Prostate gland (tissue), 2 donors: ENCODE results near the gene CTBP1. TPM values are rescaled to one million over a fixed set of nuclear protein-coding genes. Genes with fewer than 3 reads are reported as not detected.

Source experiments
- DNase-seq: peaks from one replicate; pipeline ENCODE4 v3.0.0-alpha.2; 2019; ENCODE audit warnings: low spot score
- H3K27ac ChIP-seq, 2 donors: fragments of 200-600 bp; sonication (generic); 2 replicates each; pipeline ENCODE4 v1.5.1; 2017 to 2019
- H3K27me3 ChIP-seq: fragments of 200-600 bp; sonication (generic); replicated peaks from 2 replicates; pipeline ENCODE4 v1.5.1; 2019; ENCODE audit not compliant: insufficient read depth
- H3K36me3 ChIP-seq, 2 donors: fragments of 200-600 bp; sonication (generic); 1 replicate in 1 of 2; 2 replicates in 1 of 2; pipeline versions ENCODE4 v1.5.1 to v1.8.1; 2017 to 2019
- H3K4me1 ChIP-seq: fragments of 200-600 bp; sonication (generic); replicated peaks from 2 replicates; pipeline ENCODE4 v1.5.1; 2019
- H3K4me3 ChIP-seq, 2 donors: fragments of 200-600 bp; sonication (generic); 2 replicates each; pipeline ENCODE4 v1.5.1; 2017 to 2019
- H3K9me3 ChIP-seq: fragments of 200-600 bp; sonication (generic); 2 replicates; pipeline ENCODE4 v1.5.1; 2017
- POLR2A ChIP-seq: fragments of 450-650 bp; IDR thresholded peaks from one replicate; pipeline ENCODE4 v1.6.1; 2016; ENCODE audit warnings: antibody characterized with exemption, mild to moderate bottlenecking
- POLR2AphosphoS5 ChIP-seq: sonication (generic); formaldehyde crosslinking; IDR thresholded peaks from one replicate; pipeline ENCODE4 v1.6.1; 2017; ENCODE audit warnings: antibody characterized with exemption
- WGBS: methylation state at CpG from one replicate; pipeline ENCODE4 v1.1.5; 2018; 5-methylcytosine and 5-hydroxymethylcytosine counted together
- intact Hi-C: fragments of 100-400 bp; cut with DNase I; formaldehyde crosslinking; loops from one replicate; pipeline ENCODE4 v1.14.2; 2022
- total RNA-seq, 2 donors: library from RNA; depleted of rRNA; stranded (reverse); fragments of >200 nt; gene quantifications; one replicate each; pipeline ENCODE4 v1.1.0, GENCODE V29; 2016
- TF ChIP-seq, protein P1 (sequence below), 4 experiments: fragments of 200-600 bp in 2 of 4; fragments of 450-650 bp in 2 of 4; sonication (generic) in 2 of 4; IDR thresholded peaks; 1 replicate in 3 of 4; 2 replicates in 1 of 4; pipeline ENCODE4 v1.5.1; 2016 to 2019; ENCODE audit warnings: antibody characterized with exemption in 4 of 4, mild to moderate bottlenecking in 2 of 4, moderate library complexity in 2 of 4

The CTBP1 gene
- total RNA-seq, 2 donors from 2014 or later = 173 to 264 TPM

DNA sequence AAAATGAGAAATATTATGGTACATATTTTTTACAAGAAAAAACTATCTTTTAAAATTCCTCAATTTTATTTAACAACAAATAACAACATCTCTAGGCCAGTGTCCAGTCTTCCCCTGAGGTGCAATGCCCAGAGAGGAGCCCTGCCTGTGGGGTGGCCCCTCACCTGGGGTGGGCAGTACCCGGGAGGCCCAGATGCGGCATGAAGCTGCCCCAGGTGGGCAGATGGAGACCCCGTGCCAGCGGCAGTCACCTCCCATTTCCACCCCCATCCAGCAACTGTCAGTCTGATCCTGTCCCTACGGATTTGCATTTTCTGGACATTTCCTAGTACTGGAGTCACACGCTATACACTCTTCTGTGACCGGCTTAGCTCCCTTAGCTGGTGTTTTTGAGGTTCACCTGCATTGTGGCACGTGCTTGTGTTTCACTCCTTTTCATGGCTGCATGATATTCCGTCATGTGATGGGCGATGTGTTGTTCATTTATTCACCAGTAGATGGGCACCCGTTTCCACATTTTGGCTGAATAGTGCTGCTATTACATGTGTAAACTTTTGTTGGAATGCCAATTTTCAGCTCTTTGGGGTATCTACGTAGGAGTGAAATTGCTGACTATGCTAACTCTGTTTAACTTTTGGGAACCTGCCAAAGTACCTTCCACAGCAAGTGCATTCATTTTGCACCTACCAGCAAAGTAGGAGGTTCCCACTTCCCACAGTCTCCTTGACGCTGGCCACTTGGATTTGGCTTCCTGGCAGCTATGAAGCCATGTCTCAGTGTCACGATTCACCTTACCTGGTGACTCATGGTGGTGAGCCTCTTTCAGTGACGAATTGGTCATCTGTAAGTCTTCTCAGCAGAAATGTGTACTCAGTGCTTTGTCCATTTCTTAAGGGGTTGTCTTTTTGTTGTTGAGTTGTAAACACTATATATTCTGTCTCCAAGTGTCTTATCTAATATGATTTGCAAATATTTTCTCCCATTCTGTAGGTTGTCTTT lies 29.0 kb upstream of the CTBP1 start:
- WGBS = 83% methylated on average over 15 of the region's 15 CpGs
- Histone ChIP-seq H3K4me3 (no peak overlapping the region), H3K27me3 (no peaks in the 10 kb centered on the region), H3K36me3 (no peaks in the 10 kb centered on the region), H3K9me3 (no peaks in the 10 kb centered on the region), H3K27ac (no peak overlapping the region), H3K4me1 (no peaks in the 10 kb centered on the region)
- TF ChIP-seq, protein P1, sequence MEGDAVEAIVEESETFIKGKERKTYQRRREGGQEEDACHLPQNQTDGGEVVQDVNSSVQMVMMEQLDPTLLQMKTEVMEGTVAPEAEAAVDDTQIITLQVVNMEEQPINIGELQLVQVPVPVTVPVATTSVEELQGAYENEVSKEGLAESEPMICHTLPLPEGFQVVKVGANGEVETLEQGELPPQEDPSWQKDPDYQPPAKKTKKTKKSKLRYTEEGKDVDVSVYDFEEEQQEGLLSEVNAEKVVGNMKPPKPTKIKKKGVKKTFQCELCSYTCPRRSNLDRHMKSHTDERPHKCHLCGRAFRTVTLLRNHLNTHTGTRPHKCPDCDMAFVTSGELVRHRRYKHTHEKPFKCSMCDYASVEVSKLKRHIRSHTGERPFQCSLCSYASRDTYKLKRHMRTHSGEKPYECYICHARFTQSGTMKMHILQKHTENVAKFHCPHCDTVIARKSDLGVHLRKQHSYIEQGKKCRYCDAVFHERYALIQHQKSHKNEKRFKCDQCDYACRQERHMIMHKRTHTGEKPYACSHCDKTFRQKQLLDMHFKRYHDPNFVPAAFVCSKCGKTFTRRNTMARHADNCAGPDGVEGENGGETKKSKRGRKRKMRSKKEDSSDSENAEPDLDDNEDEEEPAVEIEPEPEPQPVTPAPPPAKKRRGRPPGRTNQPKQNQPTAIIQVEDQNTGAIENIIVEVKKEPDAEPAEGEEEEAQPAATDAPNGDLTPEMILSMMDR (IDR thresholded peaks at IDR 0.05) = no peak
- TF ChIP-seq POLR2A = no peak
- TF ChIP-seq POLR2AphosphoS5 = no peak
- no peak for DNase-seq
- intact Hi-C loops = no loop called here

DNA sequence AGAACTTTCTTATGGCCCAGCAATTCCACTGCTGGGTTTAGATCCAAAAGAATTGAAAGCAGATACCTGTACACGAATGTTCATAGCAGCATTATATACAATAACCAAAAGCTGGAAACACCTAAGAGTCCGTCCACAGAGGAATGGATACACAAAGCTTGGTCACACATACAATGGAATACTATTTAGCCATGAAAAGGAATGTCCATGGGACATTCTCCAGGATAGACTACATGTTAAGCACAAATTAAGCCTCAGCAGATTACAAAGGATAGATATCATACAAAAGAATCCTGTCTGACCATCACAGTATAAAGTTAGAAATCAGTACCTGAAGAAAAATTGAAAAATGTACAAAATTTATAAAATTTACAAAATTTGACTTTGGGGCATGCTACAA lies 28.1 kb upstream of the CTBP1 start:
- H3K27me3 ChIP-seq = no peaks in the 10 kb centered on the region
- H3K27ac ChIP-seq = no peak overlapping the region
- intact Hi-C loops = no loop called here
- H3K4me3 ChIP-seq = no peak overlapping the region
- no peak for DNase-seq
- 93% methylated on average over 2 of the region's 2 CpGs for WGBS
- H3K36me3 ChIP-seq = no peaks in the 10 kb centered on the region
- no peak for TF ChIP-seq POLR2AphosphoS5
- no peak for TF ChIP-seq POLR2A
- TF ChIP-seq, protein P1 (IDR thresholded peaks at IDR 0.05) = no peak
- no peaks in the 10 kb centered on the region for H3K4me1 ChIP-seq
- H3K9me3 ChIP-seq = no peaks in the 10 kb centered on the region

DNA sequence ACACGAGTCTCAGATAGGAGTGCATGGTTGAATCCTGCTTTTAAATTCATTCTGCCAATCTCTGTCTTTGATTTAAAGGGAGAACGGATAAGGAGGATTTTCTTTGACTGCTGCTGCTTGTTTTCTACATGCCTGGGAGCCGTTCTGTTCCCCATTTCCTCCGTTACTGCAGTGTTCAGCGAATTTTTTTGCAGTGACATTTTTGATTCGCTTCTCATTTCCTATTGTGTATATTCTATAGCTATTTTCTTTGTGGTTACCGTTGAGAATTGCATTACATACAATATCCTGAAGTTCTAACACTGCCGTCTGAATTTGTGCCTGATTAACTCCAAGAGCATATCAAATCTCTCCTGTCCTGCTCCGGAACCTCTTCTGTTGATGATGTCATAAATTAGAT lies 25.9 kb upstream of the CTBP1 start:
- no peak for DNase-seq
- Histone ChIP-seq H3K9me3 (no peaks in the 10 kb centered on the region), H3K36me3 (no peaks in the 10 kb centered on the region), H3K27me3 (no peaks in the 10 kb centered on the region), H3K4me1 (no peaks in the 10 kb centered on the region), H3K27ac (no peak overlapping the region), H3K4me3 (no peak overlapping the region)
- 86% methylated on average over 9 of the region's 9 CpGs for WGBS
- intact Hi-C loops = no loop called here
- TF ChIP-seq POLR2A = no peak
- no peak for TF ChIP-seq POLR2AphosphoS5
- TF ChIP-seq, protein P1 (IDR thresholded peaks at IDR 0.05) = no peak

DNA sequence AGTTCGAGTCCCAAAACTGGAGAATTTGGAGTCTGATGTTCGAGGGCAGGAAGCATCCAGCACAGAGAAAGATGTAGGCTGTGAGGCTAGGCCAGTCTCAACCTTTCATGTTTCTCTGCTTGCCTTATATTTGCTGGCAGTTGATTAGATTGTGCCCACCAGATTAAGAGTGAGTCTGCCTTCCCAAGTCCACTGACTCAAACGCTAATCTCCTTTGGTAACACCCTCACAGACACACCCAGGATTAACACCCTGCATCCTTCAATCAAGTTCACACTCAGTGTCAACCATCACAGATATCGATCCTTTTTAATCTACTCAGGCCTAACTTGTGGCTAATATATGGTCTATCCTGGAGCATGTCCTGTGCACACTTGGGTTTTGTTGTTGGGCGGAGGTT lies 22.8 kb upstream of the CTBP1 start:
- Histone ChIP-seq H3K27me3 (no peaks in the 10 kb centered on the region), H3K36me3 (no peaks in the 10 kb centered on the region), H3K4me3 (no peak overlapping the region), H3K9me3 (no peaks in the 10 kb centered on the region), H3K4me1 (no peaks in the 10 kb centered on the region), H3K27ac (no peak overlapping the region)
- 95% methylated on average over 5 of the region's 5 CpGs for WGBS
- TF ChIP-seq POLR2A = no peak
- TF ChIP-seq POLR2AphosphoS5 = no peak
- TF ChIP-seq, protein P1 (IDR thresholded peaks at IDR 0.05) = no peak
- no peak for DNase-seq
- intact Hi-C loops = no loop called here

DNA sequence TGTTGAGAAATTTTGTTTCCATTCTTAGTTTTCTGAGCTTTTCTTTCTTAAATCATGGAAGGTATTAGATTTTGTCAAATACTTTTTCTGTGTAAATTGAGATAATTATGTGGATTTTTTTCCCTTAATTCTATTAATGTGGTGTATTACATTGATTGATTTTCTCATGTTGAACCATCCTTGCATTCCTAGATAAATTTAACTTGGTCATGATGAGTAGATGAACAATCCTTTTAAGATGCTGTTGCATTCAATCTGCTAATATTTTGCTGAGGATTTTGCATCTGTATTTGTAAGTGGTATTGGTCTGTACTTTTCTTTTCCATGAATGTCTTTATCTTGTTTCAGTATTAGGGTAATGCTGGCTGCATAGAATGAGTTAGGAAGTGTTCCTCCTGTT lies 20.3 kb upstream of the CTBP1 start:
- no peaks in the 10 kb centered on the region for H3K36me3 ChIP-seq
- intact Hi-C loops = no loop called here
- no peaks in the 10 kb centered on the region for H3K27me3 ChIP-seq
- no peak overlapping the region for H3K4me3 ChIP-seq
- no peaks in the 10 kb centered on the region for H3K4me1 ChIP-seq
- no peak overlapping the region for H3K27ac ChIP-seq
- TF ChIP-seq POLR2AphosphoS5 (no peak), POLR2A (no peak)
- TF ChIP-seq, protein P1 (IDR thresholded peaks at IDR 0.05) = no peak
- no peak for DNase-seq
- H3K9me3 ChIP-seq = no peaks in the 10 kb centered on the region
